RWPE2 (cell line): ENCODE measurements around the gene CFDP1.

Experiments used
- ATAC-seq: fragments of 200-7000 bp; cut with Tn5 transposase; 3 replicates; pipeline ENCODE4 v1.9.1; 2021; ENCODE audit warnings: low read depth
- DNase-seq: peaks from one replicate; pipeline ENCODE4 v3.0.0-alpha.2; 2020; ENCODE audit warnings: low spot score
- H3K27ac ChIP-seq: fragments of 450-650 bp; 2 replicates; pipeline ENCODE4 v1.5.1; 2017; ENCODE audit warnings: mild to moderate bottlenecking; ENCODE audit not compliant: poor library complexity, severe bottlenecking
- H3K27me3 ChIP-seq: fragments of 250-450 bp; sonication (Bioruptor Pico); 2 replicates; pipeline ENCODE4 v1.5.1; 2021; ENCODE audit warnings: mild to moderate bottlenecking, moderate library complexity; ENCODE audit not compliant: insufficient read depth, poor library complexity, severe bottlenecking
- H3K36me3 ChIP-seq: fragments of 250-450 bp; sonication (Bioruptor Pico); 2 replicates; pipeline ENCODE4 v1.5.1; 2020; ENCODE audit warnings: low read depth, mild to moderate bottlenecking, moderate library complexity
- H3K4me1 ChIP-seq: fragments of 250-450 bp; sonication (Bioruptor Pico); 2 replicates; pipeline ENCODE4 v1.5.1; 2021; ENCODE audit warnings: mild to moderate bottlenecking, moderate library complexity; ENCODE audit not compliant: insufficient read depth, poor library complexity, severe bottlenecking
- H3K4me3 ChIP-seq: fragments of 250-450 bp; sonication (Bioruptor Pico); 2 replicates; pipeline ENCODE4 v1.5.1; 2021; ENCODE audit warnings: mild to moderate bottlenecking, moderate library complexity; ENCODE audit not compliant: severe bottlenecking
- H3K9me3 ChIP-seq: fragments of 250-450 bp; sonication (Bioruptor Pico); 2 replicates; pipeline ENCODE4 v1.5.1; 2021; ENCODE audit warnings: mild to moderate bottlenecking, moderate library complexity; ENCODE audit not compliant: severe bottlenecking
- CTCF ChIP-seq: fragments of 450-650 bp; IDR thresholded peaks from one replicate; pipeline ENCODE4 v1.5.1; 2017; ENCODE audit warnings: mild to moderate bottlenecking, moderate library complexity; ENCODE audit not compliant: poor library complexity, severe bottlenecking

The CFDP1 gene

GRCh38 chr16:75379911-75380847 lies 53.1 kb downstream of the CFDP1 start:
- no peak for DNase-seq
- no peak for TF ChIP-seq CTCF
- H3K27ac ChIP-seq = peak overlapping the region; percentile 96

DNA sequence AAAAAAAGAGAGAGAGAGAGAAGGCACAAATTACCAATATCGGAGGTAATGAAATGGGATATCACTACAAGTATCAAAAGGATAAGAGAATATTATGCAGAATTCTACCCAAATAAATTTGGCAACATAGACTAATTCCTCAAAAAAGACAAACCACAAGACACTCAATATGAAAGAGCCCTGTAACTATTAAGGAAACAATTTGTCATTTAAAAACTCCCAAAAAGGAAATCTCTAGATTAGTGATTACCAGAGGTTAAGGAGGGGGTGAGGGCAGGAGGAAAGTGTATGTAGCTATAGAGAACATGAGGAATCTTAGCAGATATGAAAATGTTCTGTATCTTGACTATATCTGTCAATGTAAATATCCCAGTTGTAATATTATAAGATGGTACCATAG lies 54.0 kb downstream of the CFDP1 start:
- no peaks in the 10 kb centered on the region for H3K9me3 ChIP-seq
- H3K27me3 ChIP-seq = no peaks in the 10 kb centered on the region
- no peak overlapping the region for H3K4me3 ChIP-seq
- H3K27ac ChIP-seq = peak overlapping the region; percentile 96
- ATAC-seq (no peak), DNase-seq (no peak)
- TF ChIP-seq CTCF = no peak
- H3K36me3 ChIP-seq = peaks cover 34% of the 10 kb centered on the region
- peaks cover 63% of the 10 kb centered on the region for H3K4me1 ChIP-seq

More at GRCh38 chr16:75379911-75380847, 53.1 kb downstream of the CFDP1 start:
- no peak for ATAC-seq
- Histone ChIP-seq H3K4me1 (peaks cover 66% of the 10 kb centered on the region), H3K36me3 (peaks cover 37% of the 10 kb centered on the region), H3K4me3 (no peak overlapping the region), H3K9me3 (no peaks in the 10 kb centered on the region), H3K27me3 (no peaks in the 10 kb centered on the region)

DNA sequence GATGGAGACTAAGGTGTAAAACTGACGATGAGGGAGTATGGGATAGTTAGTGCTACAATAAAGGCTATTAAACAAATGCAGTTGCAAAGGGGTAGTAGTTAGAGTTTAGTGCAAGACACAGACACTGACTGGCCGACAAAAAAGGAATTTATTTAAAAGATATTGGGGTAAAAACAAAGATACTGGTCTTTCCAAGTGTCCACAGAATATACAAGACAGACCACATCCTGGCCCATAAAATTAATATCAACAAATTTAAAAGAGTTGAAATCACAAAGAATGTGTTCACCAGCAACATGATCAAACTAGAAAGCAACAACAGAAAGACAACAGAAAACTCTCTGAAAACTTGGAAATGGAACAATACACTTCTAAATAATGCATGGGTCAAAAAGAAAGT lies 54.7 kb downstream of the CFDP1 start:
- TF ChIP-seq CTCF = no peak
- no peak for DNase-seq
- peaks cover 41% of the 10 kb centered on the region for H3K36me3 ChIP-seq
- H3K4me3 ChIP-seq = no peak overlapping the region
- H3K27ac ChIP-seq = peak overlapping the region; percentile 96
- no peaks in the 10 kb centered on the region for H3K9me3 ChIP-seq
- H3K4me1 ChIP-seq = peaks cover 63% of the 10 kb centered on the region
- no peaks in the 10 kb centered on the region for H3K27me3 ChIP-seq
- ATAC-seq = no peak

- DNase-seq = peak; percentile 77
- Histone ChIP-seq H3K27ac (peak overlapping the region; percentile 96), H3K36me3 (peaks cover 43% of the 10 kb centered on the region), H3K9me3 (no peaks in the 10 kb centered on the region), H3K27me3 (no peaks in the 10 kb centered on the region), H3K4me1 (peaks cover 59% of the 10 kb centered on the region), H3K4me3 (no peak overlapping the region)
- peak; percentile 87 for ATAC-seq
- TF ChIP-seq CTCF = no peak
Measured at GRCh38 chr16:75377729-75378386, 55.4 kb downstream of the CFDP1 start.
